Neural cell (in vitro differentiated cells): ENCODE data around the gene CLDN6. TPM values are rescaled to one million over a fixed set of nuclear protein-coding genes. Genes with fewer than 3 reads are reported as not detected.

Source experiments
- H2AFZ ChIP-seq: fragments of 200-600, 300-800 bp; sonication (generic), shearing (Covaris generic); 2 replicates; pipeline ENCODE4 v1.6.0; 2014; ENCODE audit warnings: low read depth, mild to moderate bottlenecking, antibody characterized with exemption, low read length, moderate library complexity
- H3F3A ChIP-seq: fragments of 200-600 bp; shearing (Covaris generic); 2 replicates; pipeline ENCODE4 v1.6.1; 2016; ENCODE audit warnings: mild to moderate bottlenecking, moderate library complexity, mixed read lengths, antibody characterized with exemption, low read length; ENCODE audit not compliant: insufficient read depth, poor library complexity, severe bottlenecking
- H3K27ac ChIP-seq: fragments of 200-600, 300-800 bp; sonication (generic), shearing (Covaris generic); 2 replicates; pipeline ENCODE4 v1.5.1; 2014; ENCODE audit warnings: mild to moderate bottlenecking, low read length, moderate library complexity
- H3K27me3 ChIP-seq: fragments of 300-800, 200-600 bp; sonication (generic), shearing (Covaris generic); 2 replicates; pipeline ENCODE4 v1.6.0; 2014; ENCODE audit warnings: mild to moderate bottlenecking, low read depth, low read length, moderate library complexity; ENCODE audit not compliant: insufficient read depth
- H3K36me3 ChIP-seq: fragments of 300-800, 200-600 bp; sonication (generic), shearing (Covaris generic); 2 replicates; pipeline ENCODE4 v1.5.1; 2014; ENCODE audit warnings: mild to moderate bottlenecking, antibody characterized with exemption, low read length, moderate library complexity; ENCODE audit not compliant: insufficient read depth
- H3K4me2 ChIP-seq: fragments of 300-800, 200-600 bp; sonication (generic), shearing (Covaris generic); 2 replicates; pipeline ENCODE4 v1.6.0; 2014; ENCODE audit warnings: mild to moderate bottlenecking, low read length
- H3K4me3 ChIP-seq: fragments of 300-800, 200-600 bp; sonication (generic), shearing (Covaris generic); 2 replicates; pipeline ENCODE4 v1.5.1; 2014; ENCODE audit warnings: mild to moderate bottlenecking, low read length, moderate library complexity
- H3K79me2 ChIP-seq: fragments of 200-600 bp; shearing (Covaris generic); replicated peaks from 2 replicates; pipeline ENCODE4 v1.6.0; 2014; ENCODE audit warnings: mild to moderate bottlenecking, low read length, moderate library complexity; ENCODE audit not compliant: insufficient read depth
- H3K9ac ChIP-seq: fragments of 300-800, 200-600 bp; sonication (generic), shearing (Covaris generic); 2 replicates; pipeline ENCODE4 v1.6.1; 2016; ENCODE audit warnings: mild to moderate bottlenecking, low read length, mixed read lengths
- H3K9me2 ChIP-seq: fragments of 200-600 bp; shearing (Covaris generic); 2 replicates; pipeline ENCODE4 v1.6.1; 2016; ENCODE audit warnings: mild to moderate bottlenecking, low read length, mixed read lengths; ENCODE audit not compliant: insufficient read depth
- H3K9me3 ChIP-seq: fragments of 200-600, 300-800 bp; sonication (generic), shearing (Covaris generic); 2 replicates; pipeline ENCODE4 v1.6.1; 2016; ENCODE audit warnings: mild to moderate bottlenecking, mixed run types, low read length, moderate library complexity, mixed read lengths
- H4K20me1 ChIP-seq: fragments of 200-600 bp; shearing (Covaris generic); 2 replicates; pipeline ENCODE4 v1.6.1; 2016; ENCODE audit warnings: mild to moderate bottlenecking, mixed run types; ENCODE audit not compliant: insufficient read depth
- CTCF ChIP-seq: fragments of 450-650 bp; IDR thresholded peaks from 2 replicates; pipeline ENCODE4 v1.5.1; 2014; ENCODE audit warnings: antibody characterized with exemption, mild to moderate bottlenecking, moderate library complexity; ENCODE audit not compliant: poor library complexity, severe bottlenecking
- EP300 ChIP-seq: fragments of 450-650 bp; conservative IDR thresholded peaks from 2 replicates; pipeline ENCODE4 v1.6.1; 2014; ENCODE audit warnings: antibody characterized with exemption, mild to moderate bottlenecking, moderate library complexity; ENCODE audit not compliant: poor library complexity, severe bottlenecking
- EZH2 ChIP-seq: fragments of 200-600, 300-800 bp; shearing (Covaris generic), sonication (generic); IDR thresholded peaks from 2 replicates; pipeline ENCODE4 v1.6.1; 2014; ENCODE audit warnings: antibody characterized with exemption, low read length, borderline replicate concordance, mild to moderate bottlenecking; ENCODE audit not compliant: insufficient read depth, poor library complexity, severe bottlenecking
- MXI1 ChIP-seq: fragments of 450-650 bp; conservative IDR thresholded peaks from 2 replicates; pipeline ENCODE4 v1.6.1; 2014; ENCODE audit warnings: antibody characterized with exemption, mild to moderate bottlenecking; ENCODE audit not compliant: poor library complexity, severe bottlenecking
- POLR2AphosphoS5 ChIP-seq: IDR thresholded peaks from 2 replicates; pipeline ENCODE4 v1.6.1; 2012
- RAD21 ChIP-seq: fragments of 450-650 bp; conservative IDR thresholded peaks from 2 replicates; pipeline ENCODE4 v1.6.1; 2014; ENCODE audit warnings: antibody characterized with exemption, mild to moderate bottlenecking, moderate library complexity
- REST ChIP-seq: IDR thresholded peaks from 2 replicates; pipeline ENCODE4 v1.6.1; 2012; ENCODE audit warnings: borderline replicate concordance
- SMC3 ChIP-seq: fragments of 450-650 bp; conservative IDR thresholded peaks from 2 replicates; pipeline ENCODE4 v1.6.1; 2014; ENCODE audit warnings: antibody characterized with exemption, mild to moderate bottlenecking, moderate library complexity; ENCODE audit not compliant: poor library complexity
- TAF1 ChIP-seq: IDR thresholded peaks from 2 replicates; pipeline ENCODE4 v1.6.1; 2012; ENCODE audit warnings: low read depth
- polyA plus RNA-seq: library from polyadenylated mRNA; depleted of rRNA; stranded (reverse); fragments of >200 nt; gene quantifications from 2 replicates; pipeline ENCODE4 v1.2.3, GENCODE V29; 2014

CLDN6 gene
- polyA plus RNA-seq, 1 donor from 2014 or later: not detected

- H2AFZ ChIP-seq: no peak overlapping the region
- H3K36me3 ChIP-seq: no peaks in the 10 kb centered on the region
- peaks cover 13% of the 10 kb centered on the region for H3K27me3 ChIP-seq
- H3F3A ChIP-seq: no peaks in the 10 kb centered on the region
- no peaks in the 10 kb centered on the region for H3K9me3 ChIP-seq
- H3K4me3 ChIP-seq: no peak overlapping the region
- no peak overlapping the region for H3K9ac ChIP-seq
- H3K4me2 ChIP-seq: no peak overlapping the region
- no peaks in the 10 kb centered on the region for H4K20me1 ChIP-seq
- H3K9me2 ChIP-seq: no peaks in the 10 kb centered on the region
- no peak overlapping the region for H3K27ac ChIP-seq
- no peak for TF ChIP-seq CTCF
- TF ChIP-seq EP300: no peak
- TF ChIP-seq RAD21: no peak
- no peak for TF ChIP-seq SMC3
- TF ChIP-seq REST: no peak
- no peak for TF ChIP-seq EZH2
- TF ChIP-seq POLR2AphosphoS5: no peak
- TF ChIP-seq TAF1: no peak
- no peak for TF ChIP-seq MXI1
- H3K79me2 ChIP-seq: no peaks in the 10 kb centered on the region
Observed at GRCh38 chr16:2971985-2972784, 45.8 kb downstream of the CLDN6 start.

- Histone ChIP-seq H3K27ac (no peak overlapping the region), H3K4me3 (peak overlapping the region; percentile 98), H3K36me3 (no peaks in the 10 kb centered on the region), H2AFZ (no peak overlapping the region), H3K9me2 (no peaks in the 10 kb centered on the region), H3K4me2 (no peak overlapping the region), H4K20me1 (no peaks in the 10 kb centered on the region), H3K9me3 (no peaks in the 10 kb centered on the region), H3F3A (no peaks in the 10 kb centered on the region), H3K9ac (no peak overlapping the region), H3K79me2 (no peaks in the 10 kb centered on the region), H3K27me3 (peaks cover 19% of the 10 kb centered on the region)
- TF ChIP-seq EP300 (no peak), REST (no peak), MXI1 (no peak), EZH2 (no peak), POLR2AphosphoS5 (no peak), SMC3 (no peak), TAF1 (no peak), RAD21 (no peak), CTCF (no peak)
Observed at GRCh38 chr16:2971134-2971984, 46.6 kb downstream of the CLDN6 start.
